K562 (cell line): Measurements from ENCODE around the gene SCN4A.

Source experiments
- ARID2 ChIP-seq: fragments of 450-650 bp; IDR thresholded peaks from 2 replicates; pipeline ENCODE4 v1.6.1; 2017; ENCODE audit warnings: antibody characterized with exemption, mild to moderate bottlenecking
- BACH1 ChIP-seq: fragments of 200-800 bp; sonication (Bioruptor generic); IDR thresholded peaks from 2 replicates; pipeline ENCODE4 v1.6.1; 2016; ENCODE audit warnings: missing genetic modification characterization, missing compliant biosample characterization
- BRD9 ChIP-seq: fragments of 450-650 bp; IDR thresholded peaks from 2 replicates; pipeline ENCODE4 v1.6.1; 2018; ENCODE audit warnings: low read depth; ENCODE audit not compliant: partially characterized antibody
- EZH2 ChIP-seq: IDR thresholded peaks from 2 replicates; pipeline ENCODE4 v1.6.1; 2012; ENCODE audit warnings: low read depth, mild to moderate bottlenecking, inconsistent platforms, low read length, borderline replicate concordance
- GABPA ChIP-seq: fragments of 200-800 bp; sonication (Bioruptor generic); conservative IDR thresholded peaks from 2 replicates; pipeline ENCODE4 v1.6.1; 2016; ENCODE audit warnings: low read depth, missing genetic modification characterization, missing compliant biosample characterization
- JUND ChIP-seq, 2 experiments: IDR thresholded peaks; 2 replicates in 1 of 2; 3 replicates in 1 of 2; pipeline ENCODE4 v1.6.1; 2011; ENCODE audit warnings: borderline replicate concordance in 2 of 2, low read depth in 2 of 2, low read length in 2 of 2, improper control_type of control experiment in 1 of 2, missing biosample characterization in 1 of 2, missing genetic modification characterization in 1 of 2, missing genetic modification reagents in 1 of 2
- MEIS2 ChIP-seq: fragments of 450-650 bp; IDR thresholded peaks from 2 replicates; pipeline ENCODE4 v1.6.1; 2014; ENCODE audit warnings: mild to moderate bottlenecking; ENCODE audit not compliant: partially characterized antibody
- POLR2A ChIP-seq: fragments of 450-650 bp; conservative IDR thresholded peaks from 2 replicates; pipeline ENCODE4 v1.6.1; 2016
- PREB ChIP-seq: sonication (generic); formaldehyde crosslinking; IDR thresholded peaks from 2 replicates; pipeline ENCODE4 v1.8.1; 2023; ENCODE audit warnings: mild to moderate bottlenecking, missing genetic modification reagents
- RNF2 ChIP-seq: sonication (generic); IDR thresholded peaks from 2 replicates; pipeline ENCODE4 v1.6.1; 2016
- ZNF274 ChIP-seq: IDR thresholded peaks from 2 replicates; pipeline ENCODE4 v1.6.1; 2011; ENCODE audit warnings: low read depth, mild to moderate bottlenecking, low read length, moderate library complexity, borderline replicate concordance
- ZNF318 ChIP-seq, 2 experiments: fragments of 450-650 bp; IDR thresholded peaks; 2 replicates each; pipeline ENCODE4 v1.6.1; 2016; ENCODE audit warnings: mild to moderate bottlenecking in 2 of 2, borderline replicate concordance in 1 of 2, low read depth in 1 of 2, moderate library complexity in 1 of 2

GRCh38 chr17:64016974-64017373 lies 44.3 kb upstream of the SCN4A start:
- no peak for TF ChIP-seq ARID2
- no peak for TF ChIP-seq ZNF274
- no peak for TF ChIP-seq ZNF318 (IDR thresholded peaks at IDR 0.05; ENCODE audit: borderline replicate concordance in 1 of 2, low read depth in 1 of 2)
- TF ChIP-seq BRD9 = no peak
- no peak for TF ChIP-seq EZH2
- no peak for TF ChIP-seq BACH1 (tag)
- TF ChIP-seq MEIS2 = no peak
- TF ChIP-seq POLR2A = no peak
- TF ChIP-seq PREB (CRISPR knock-in tag) = no peak
- no peak for TF ChIP-seq RNF2
- TF ChIP-seq GABPA (tag) = no peak
- no peak for TF ChIP-seq JUND (IDR thresholded peaks at IDR 0.05; ENCODE audit: borderline replicate concordance, low read depth, low read length)
- TF ChIP-seq JUND (tag; IDR thresholded peaks at IDR 0.05; ENCODE audit: borderline replicate concordance, low read depth, low read length) = no peak
